ENCODE measurements around the gene NSL1.

Gene NSL1

DNA sequence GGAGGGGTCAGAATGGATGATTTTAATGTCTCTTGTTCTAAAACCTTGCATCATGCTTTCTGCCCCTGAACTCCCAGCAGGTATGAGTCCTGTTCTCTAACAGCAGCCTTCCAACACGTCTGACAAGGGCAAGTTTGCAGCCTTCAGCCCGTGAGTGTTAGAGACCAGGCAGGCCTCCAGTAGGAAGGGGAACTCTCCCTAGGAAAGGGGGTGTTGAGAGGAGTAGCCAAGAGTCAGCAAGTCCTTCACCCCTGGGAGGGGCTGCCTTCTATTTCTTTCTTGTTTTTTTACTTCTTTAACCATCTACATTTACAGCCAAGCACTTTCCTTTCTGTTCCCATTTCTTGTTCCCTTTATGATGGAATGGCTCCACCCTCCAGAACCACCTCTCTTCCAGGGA, 106.1 kb downstream of the NSL1 start:
- DNase-seq (ENCODE audit: low spot score) = no peak

DNA sequence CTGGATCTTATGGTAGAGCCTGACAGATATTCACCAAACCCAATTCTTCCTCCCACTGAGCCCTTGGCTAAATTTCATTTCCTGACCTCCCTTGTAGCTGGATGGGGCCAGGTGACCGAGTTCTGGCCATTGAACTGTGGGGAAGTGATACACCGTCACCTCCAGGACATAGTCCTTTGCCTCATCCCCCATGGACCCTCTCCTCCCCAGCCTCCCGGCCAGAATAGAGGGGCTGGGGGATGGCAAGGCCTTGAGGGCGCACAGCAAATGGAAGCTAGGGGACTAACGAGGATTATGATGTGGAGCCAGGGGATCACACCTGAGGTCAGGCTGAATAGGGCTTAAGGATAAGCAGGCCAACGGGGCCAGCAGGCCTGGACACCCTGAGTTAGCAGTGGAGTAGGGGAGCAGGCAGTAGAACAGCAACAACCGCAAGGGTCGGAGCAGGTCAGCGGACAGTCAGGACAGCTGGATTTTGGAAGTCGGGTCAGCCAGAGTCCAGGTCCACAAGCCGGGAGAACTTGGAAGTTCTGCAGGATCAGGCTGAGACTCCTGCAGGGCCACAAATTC, 107.0 kb downstream of the NSL1 start:
- no peak for DNase-seq (ENCODE audit: low spot score)

DNA sequence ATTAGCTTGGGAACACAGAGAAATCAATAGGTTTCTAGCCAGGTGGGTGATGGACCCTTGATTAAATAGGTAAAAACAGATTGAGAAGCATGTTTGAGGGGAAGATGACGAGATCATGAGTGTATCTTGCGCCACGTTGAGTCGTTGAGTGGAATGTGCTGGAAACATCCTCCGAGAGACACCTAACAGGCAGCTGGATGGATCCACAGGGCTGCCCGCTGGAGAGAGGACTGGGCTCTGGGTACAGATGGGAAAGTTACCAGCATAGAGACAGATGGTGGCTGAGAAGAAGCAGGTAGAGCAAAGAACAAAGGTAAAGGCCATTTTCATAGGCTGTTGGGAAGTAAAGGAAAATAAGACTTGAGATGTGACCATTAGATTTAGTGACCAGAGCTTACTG, 107.5 kb downstream of the NSL1 start:
- no peak for DNase-seq (ENCODE audit: low spot score)

DNA sequence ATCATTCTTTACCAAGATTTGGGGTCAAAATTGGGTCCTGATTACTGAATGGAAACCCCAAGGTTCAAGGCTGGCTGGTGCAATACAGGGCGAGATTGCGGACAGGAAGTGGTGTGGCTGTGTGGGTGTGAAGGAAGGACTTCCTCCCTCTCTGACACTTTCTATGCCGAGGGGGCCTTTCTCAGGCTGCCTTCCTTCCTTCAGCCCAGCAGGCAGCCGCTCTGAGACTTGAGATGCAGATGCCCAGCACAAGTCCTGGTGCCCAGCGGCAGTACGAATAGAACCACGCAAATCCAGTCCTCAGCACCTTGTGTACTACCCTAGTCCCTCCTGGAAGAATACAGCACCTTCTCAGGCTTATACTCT, 108.2 kb downstream of the NSL1 start:
- no peak for DNase-seq (ENCODE audit: low spot score)

DNA sequence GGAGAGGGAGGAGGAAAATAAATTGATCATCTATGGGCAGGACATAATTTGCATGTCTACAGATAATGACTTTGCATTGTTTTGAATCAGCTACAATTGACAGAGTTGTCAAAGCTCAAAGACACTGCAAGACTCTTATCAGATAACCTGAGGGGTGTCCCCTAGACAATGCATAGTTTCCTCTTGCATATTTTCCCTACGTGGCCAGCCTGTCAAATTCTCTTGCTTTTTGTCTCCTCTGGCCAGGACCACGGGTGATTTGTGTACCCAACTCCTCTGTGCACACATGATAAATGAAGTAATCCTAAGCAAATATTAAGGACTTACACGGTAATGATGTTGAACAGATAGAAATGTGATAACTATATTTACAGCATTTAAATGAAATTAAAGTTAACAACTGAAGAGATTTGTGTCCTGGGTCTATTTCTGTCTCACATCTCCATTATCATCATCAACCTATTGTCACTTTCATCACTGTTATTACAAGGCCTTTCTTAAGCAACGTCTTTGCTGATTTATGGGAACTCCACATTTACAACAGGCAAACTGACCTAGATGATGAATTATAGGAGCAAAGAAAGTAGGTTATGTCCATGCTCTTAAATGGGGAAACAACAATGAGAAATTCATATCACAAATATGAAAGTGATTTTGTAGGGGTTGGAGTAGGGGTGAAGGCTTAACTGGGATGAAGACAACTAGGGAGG, 110.7 kb downstream of the NSL1 start:
- DNase-seq (ENCODE audit: low spot score) = no peak

DNA sequence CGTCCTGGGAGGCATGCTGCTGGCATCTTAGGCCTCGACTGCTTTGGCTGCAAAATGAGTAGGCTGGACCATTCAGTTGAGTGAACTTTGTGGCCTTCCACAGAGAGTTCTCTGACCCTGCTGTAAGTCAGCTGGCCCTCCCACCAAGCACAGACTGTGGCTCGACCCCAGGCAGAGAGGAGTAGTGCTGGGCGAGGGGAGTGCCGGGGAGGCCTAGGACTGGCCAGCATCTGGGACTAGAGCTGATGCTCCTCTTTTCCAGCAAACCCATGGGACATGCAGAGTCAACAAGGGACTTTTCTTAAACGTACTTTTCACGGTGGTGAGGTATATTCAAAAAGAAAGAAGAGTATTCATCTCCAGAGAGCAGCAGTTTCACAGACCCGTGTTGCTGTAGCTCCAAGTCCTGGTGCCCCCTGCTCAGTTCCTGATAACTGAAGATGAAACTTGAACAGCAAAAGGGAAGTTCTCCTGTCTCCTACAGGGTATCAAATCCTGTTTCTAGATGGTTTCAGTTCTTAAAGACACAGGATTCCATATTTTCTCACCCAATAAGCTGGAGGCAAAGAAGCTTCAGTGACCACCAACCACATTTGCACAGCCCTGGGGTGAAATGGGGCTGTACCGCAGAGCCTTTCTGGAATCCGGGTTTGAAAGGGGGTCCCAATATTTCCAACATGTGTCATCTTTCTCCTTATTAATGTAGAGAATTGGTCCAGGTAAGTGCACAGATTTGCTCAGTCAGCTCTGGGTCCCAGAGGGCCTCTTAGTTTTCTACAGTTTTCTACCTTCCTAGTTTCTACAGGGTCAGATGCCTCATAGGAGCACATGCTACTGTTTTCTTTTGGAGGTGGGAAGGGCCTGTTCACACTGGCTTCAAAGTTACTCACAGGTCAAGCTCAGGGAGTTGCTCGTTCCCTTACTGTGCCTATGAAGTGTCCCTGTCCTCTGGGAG, 112.8 kb downstream of the NSL1 start:
- no peak for DNase-seq (ENCODE audit: low spot score)

DNA sequence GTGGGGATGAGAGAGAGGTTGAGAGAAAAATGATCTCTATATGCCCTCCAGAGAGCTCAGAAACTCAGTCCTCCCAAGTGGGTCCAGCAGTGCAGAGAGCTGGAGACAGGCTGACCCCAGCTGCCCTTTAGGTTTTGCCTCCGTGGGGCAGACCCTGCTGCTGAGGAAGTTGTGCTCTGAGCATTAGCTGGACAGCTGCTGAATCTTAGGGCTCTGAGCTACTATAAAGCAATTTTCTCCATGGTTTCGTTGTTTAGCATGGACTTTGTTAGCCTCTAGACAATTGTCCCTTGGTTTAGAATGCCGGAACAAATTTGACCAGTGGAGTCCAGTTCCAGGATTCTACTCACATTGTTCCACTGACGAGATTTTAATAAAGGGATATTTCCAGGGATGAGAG, 114.0 kb downstream of the NSL1 start:
- no peak for DNase-seq (ENCODE audit: low spot score)

DNA sequence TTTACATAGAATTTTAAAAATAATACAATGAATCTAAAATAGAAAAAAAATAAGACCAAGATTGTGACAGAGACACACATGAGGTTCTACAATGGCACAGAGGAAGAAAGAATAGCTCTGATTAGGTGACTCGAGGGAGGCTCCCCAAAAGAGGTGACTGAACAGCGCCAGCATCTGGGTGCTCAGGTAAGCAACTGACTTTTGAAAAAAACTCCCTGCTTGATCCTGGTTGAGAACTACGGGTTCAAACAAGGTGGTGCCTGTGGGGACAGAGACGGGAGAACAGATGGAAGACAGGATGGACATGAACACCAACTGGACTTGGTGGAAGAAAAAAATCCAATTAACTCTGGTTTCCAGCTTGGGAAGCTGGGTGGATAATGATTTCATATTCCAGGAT, 114.4 kb downstream of the NSL1 start:
- no peak for DNase-seq (ENCODE audit: low spot score)
